ENCODE measurements around the gene RPS6KB2. TPM values are rescaled to one million over a fixed set of nuclear protein-coding genes. Genes with fewer than 3 reads are reported as not detected.

The RPS6KB2 gene
- total RNA-seq, 1 donor from 2014 or later, result 23.0 TPM

GRCh38 chr11:67441731-67442351, 13.5 kb downstream of the RPS6KB2 start:
- no peak for DNase-seq (ENCODE audit: low read depth in 2 of 2)

- peak in 1 of 2 donors; percentile 36 for DNase-seq (ENCODE audit: low read depth in 2 of 2)
Measured at GRCh38 chr11:67442504-67443404, 14.5 kb downstream of the RPS6KB2 start.

- DNase-seq (ENCODE audit: low read depth in 2 of 2), result no peak
Measured at GRCh38 chr11:67445515-67445914, 17.2 kb downstream of the RPS6KB2 start.

- no peak for DNase-seq (ENCODE audit: low read depth in 2 of 2)
Measured at GRCh38 chr11:67448220-67448609, 19.9 kb downstream of the RPS6KB2 start.

GRCh38 chr11:67449116-67449844, 21.0 kb downstream of the RPS6KB2 start:
- DNase-seq (ENCODE audit: low read depth in 2 of 2), result no peak

- DNase-seq (ENCODE audit: low read depth in 2 of 2), result no peak
Measured at GRCh38 chr11:67450796-67451657, 22.7 kb downstream of the RPS6KB2 start.

- no peak for DNase-seq (ENCODE audit: low read depth in 2 of 2)
Measured at GRCh38 chr11:67451658-67451976, 23.3 kb downstream of the RPS6KB2 start.

- DNase-seq (ENCODE audit: low read depth in 2 of 2), result peak; percentile 41 to 59
Measured at GRCh38 chr11:67452141-67452952, 24.1 kb downstream of the RPS6KB2 start, which contains the start of gene GPR152. GPR152 (minus strand) TSS chr11:67452729; CDS start chr11:67452724, 5 bp downstream.

- DNase-seq (ENCODE audit: low read depth in 2 of 2), result no peak
Measured at GRCh38 chr11:67453816-67454732, 25.8 kb downstream of the RPS6KB2 start.

GRCh38 chr11:67455054-67455453, 26.8 kb downstream of the RPS6KB2 start, which contains the start of gene CABP4:
CABP4 (plus strand) TSS chr11:67455354; CDS start chr11:67455424, 70 bp downstream.
- no peak for DNase-seq (ENCODE audit: low read depth in 2 of 2)

- no peak for DNase-seq (ENCODE audit: low read depth in 2 of 2)
Measured at GRCh38 chr11:67456068-67456705, 27.9 kb downstream of the RPS6KB2 start.

- DNase-seq (ENCODE audit: low read depth in 2 of 2), result no peak
Measured at GRCh38 chr11:67457453-67457852, 29.2 kb downstream of the RPS6KB2 start.

- no peak for DNase-seq (ENCODE audit: low read depth in 2 of 2)
Measured at GRCh38 chr11:67458266-67458665, 30.0 kb downstream of the RPS6KB2 start.

- no peak for DNase-seq (ENCODE audit: low read depth in 2 of 2)
Measured at GRCh38 chr11:67463186-67463585, 34.9 kb downstream of the RPS6KB2 start.

- peak; percentile 62 to 66 for DNase-seq (ENCODE audit: low read depth in 2 of 2)
Measured at GRCh38 chr11:67463680-67464410, 35.6 kb downstream of the RPS6KB2 start.

- peak; percentile 80 to 86 for DNase-seq (ENCODE audit: low read depth in 2 of 2)
Measured at GRCh38 chr11:67464411-67465188, 36.3 kb downstream of the RPS6KB2 start.

GRCh38 chr11:67465189-67465510, 36.9 kb downstream of the RPS6KB2 start:
- no peak for DNase-seq (ENCODE audit: low read depth in 2 of 2)

All from lung microvascular endothelial cell (primary cell).